HEK293 (cell line): ENCODE data around the gene PRR11.
A peak's percentile ranks its signal among the peaks of the same experiment; 100 is the strongest.

Source experiments
- CTCF ChIA-PET: fragments of 350-600 bp; formaldehyde crosslinking; extraction: SDS; loops from one replicate; lab custom pipeline; 2021; ENCODE audit warnings: antibody characterized with exemption; lab: Yijun Ruan, JAX
- POLR2A ChIA-PET: fragments of 300-600 bp; formaldehyde crosslinking; extraction: SDS; loops from one replicate; lab custom pipeline; 2020; ENCODE audit warnings: antibody characterized with exemption, inconsistent platforms; lab: Yijun Ruan, JAX
- H3K27ac ChIP-seq: fragments of 200-500 bp; sonication (Bioruptor generic); 2 replicates; pipeline ENCODE4 v1.5.1; 2014; ENCODE audit warnings: low read depth, low read length, control low read depth, inconsistent platforms; ENCODE audit errors: extremely low read depth
- H3K36me3 ChIP-seq, 2 experiments: fragments of 200-500 bp in 1 of 2; sonication (Bioruptor generic) in 1 of 2; 1 replicate in 1 of 2; 2 replicates in 1 of 2; pipeline ENCODE4 v1.5.1; 2014 to 2017; ENCODE audit warnings: inconsistent platforms in 2 of 2, low read length in 2 of 2; ENCODE audit not compliant: control insufficient read depth in 2 of 2, insufficient read depth in 1 of 2
- H3K4me1 ChIP-seq: fragments of 200-500 bp; sonication (Bioruptor generic); 2 replicates; pipeline ENCODE4 v1.5.1; 2014; ENCODE audit warnings: mild to moderate bottlenecking, low read length, inconsistent platforms; ENCODE audit not compliant: control insufficient read depth, insufficient read depth
- H3K4me3 ChIP-seq: 2 replicates; pipeline ENCODE4 v1.5.1; 2011; ENCODE audit warnings: low read depth, mild to moderate bottlenecking, control low read depth, low read length, moderate library complexity
- H3K9me3 ChIP-seq: fragments of 200-500 bp; sonication (Bioruptor generic); 2 replicates; pipeline ENCODE4 v1.5.1; 2014; ENCODE audit warnings: low read depth, low read length, inconsistent platforms; ENCODE audit not compliant: control insufficient read depth, insufficient read depth
- ATF2 ChIP-seq: fragments of 450-650 bp; formaldehyde crosslinking; IDR thresholded peaks from 2 replicates; pipeline ENCODE4 v1.5.1; 2016; ENCODE audit warnings: missing biosample characterization, missing genetic modification characterization, low read depth
- CTCF ChIP-seq: fragments of 450-650 bp; formaldehyde crosslinking; IDR thresholded peaks from 2 replicates; pipeline ENCODE4 v1.5.1; 2016; ENCODE audit warnings: missing biosample characterization, missing genetic modification characterization
- MYNN ChIP-seq: fragments of 450-650 bp; formaldehyde crosslinking; IDR thresholded peaks from 2 replicates; pipeline ENCODE4 v1.5.1; 2016; ENCODE audit warnings: missing biosample characterization, missing genetic modification characterization, borderline replicate concordance
- SP7 ChIP-seq: fragments of 450-650 bp; formaldehyde crosslinking; IDR thresholded peaks from 2 replicates; pipeline ENCODE4 v1.5.1; 2016; ENCODE audit warnings: missing biosample characterization, missing genetic modification characterization
- ZBTB48 ChIP-seq: fragments of 450-650 bp; formaldehyde crosslinking; IDR thresholded peaks from 2 replicates; pipeline ENCODE4 v1.5.1; 2016; ENCODE audit warnings: missing biosample characterization, missing genetic modification characterization
- ZNF132 ChIP-seq: fragments of 450-650 bp; formaldehyde crosslinking; IDR thresholded peaks from 2 replicates; pipeline ENCODE4 v1.5.1; 2017; ENCODE audit warnings: missing biosample characterization, missing genetic modification characterization, borderline replicate concordance
- ZNF157 ChIP-seq: fragments of 450-650 bp; formaldehyde crosslinking; IDR thresholded peaks from 2 replicates; pipeline ENCODE4 v1.5.1; 2016; ENCODE audit warnings: missing biosample characterization, missing genetic modification characterization
- ZNF18 ChIP-seq: fragments of 450-650 bp; formaldehyde crosslinking; IDR thresholded peaks from 2 replicates; pipeline ENCODE4 v1.5.1; 2016; ENCODE audit warnings: missing biosample characterization, missing genetic modification characterization
- ZNF202 ChIP-seq: fragments of 450-650 bp; formaldehyde crosslinking; IDR thresholded peaks from 2 replicates; pipeline ENCODE4 v1.5.1; 2016; ENCODE audit warnings: missing biosample characterization, missing genetic modification characterization, borderline replicate concordance
- ZNF341 ChIP-seq: fragments of 450-650 bp; formaldehyde crosslinking; IDR thresholded peaks from 2 replicates; pipeline ENCODE4; 2016; ENCODE audit warnings: low read depth, missing biosample characterization, missing genetic modification characterization
- ZNF354C ChIP-seq: fragments of 450-650 bp; formaldehyde crosslinking; IDR thresholded peaks from 2 replicates; pipeline ENCODE4 v1.5.1; 2016; ENCODE audit warnings: missing biosample characterization, missing genetic modification characterization, low read depth, borderline replicate concordance
- ZNF473 ChIP-seq: fragments of 450-650 bp; formaldehyde crosslinking; IDR thresholded peaks from 2 replicates; pipeline ENCODE4 v1.5.1; 2017; ENCODE audit warnings: missing biosample characterization, missing genetic modification characterization
- ZNF510 ChIP-seq: fragments of 450-650 bp; formaldehyde crosslinking; IDR thresholded peaks from 2 replicates; pipeline ENCODE4 v1.5.1; 2018; ENCODE audit warnings: mild to moderate bottlenecking, missing genetic modification characterization, missing biosample characterization; ENCODE audit not compliant: insufficient replicate concordance
- ZNF707 ChIP-seq: fragments of 450-650 bp; formaldehyde crosslinking; IDR thresholded peaks from 2 replicates; pipeline ENCODE4 v1.5.1; 2016; ENCODE audit warnings: missing biosample characterization, missing genetic modification characterization
- ZNF768 ChIP-seq: fragments of 450-650 bp; formaldehyde crosslinking; IDR thresholded peaks from 2 replicates; pipeline ENCODE4 v1.5.1; 2018; ENCODE audit warnings: missing biosample characterization, mild to moderate bottlenecking, missing genetic modification characterization
- ZNF777 ChIP-seq: fragments of 450-650 bp; formaldehyde crosslinking; IDR thresholded peaks from 2 replicates; pipeline ENCODE4 v1.5.1; 2017; ENCODE audit warnings: missing biosample characterization, missing genetic modification characterization, borderline replicate concordance
- TF ChIP-seq, protein P1 (sequence below): fragments of 450-650 bp; formaldehyde crosslinking; IDR thresholded peaks from 2 replicates; pipeline ENCODE4 v1.5.1; 2016; ENCODE audit warnings: missing biosample characterization, missing genetic modification characterization

PRR11 gene

GRCh38 chr17:59219370-59219769 is 63.8 kb downstream of the PRR11 start:
- Histone ChIP-seq H3K4me3 (no peak overlapping the region), H3K4me1 (no peaks in the 10 kb centered on the region), H3K9me3 (no peaks in the 10 kb centered on the region), H3K36me3 (peaks cover 11 to 20% of the 10 kb centered on the region in 2 experiments), H3K27ac (no peak overlapping the region)
- TF ChIP-seq ZNF768 (no peak), ZBTB48 (tag by site-specific recombination) (no peak), MYNN (tag by site-specific recombination) (no peak), ZNF18 (tag by site-specific recombination) (no peak), ZNF132 (tag by site-specific recombination) (no peak), CTCF (tag by site-specific recombination) (no peak), ZNF157 (no peak), ZNF707 (no peak), ZNF510 (tag by site-specific recombination) (no peak), ZNF777 (tag by site-specific recombination) (no peak), SP7 (tag by site-specific recombination) (no peak), ZNF354C (tag by site-specific recombination) (no peak), ATF2 (no peak), ZNF341 (tag by site-specific recombination) (no peak), ZNF473 (tag by site-specific recombination) (no peak)
- TF ChIP-seq, protein P1, sequence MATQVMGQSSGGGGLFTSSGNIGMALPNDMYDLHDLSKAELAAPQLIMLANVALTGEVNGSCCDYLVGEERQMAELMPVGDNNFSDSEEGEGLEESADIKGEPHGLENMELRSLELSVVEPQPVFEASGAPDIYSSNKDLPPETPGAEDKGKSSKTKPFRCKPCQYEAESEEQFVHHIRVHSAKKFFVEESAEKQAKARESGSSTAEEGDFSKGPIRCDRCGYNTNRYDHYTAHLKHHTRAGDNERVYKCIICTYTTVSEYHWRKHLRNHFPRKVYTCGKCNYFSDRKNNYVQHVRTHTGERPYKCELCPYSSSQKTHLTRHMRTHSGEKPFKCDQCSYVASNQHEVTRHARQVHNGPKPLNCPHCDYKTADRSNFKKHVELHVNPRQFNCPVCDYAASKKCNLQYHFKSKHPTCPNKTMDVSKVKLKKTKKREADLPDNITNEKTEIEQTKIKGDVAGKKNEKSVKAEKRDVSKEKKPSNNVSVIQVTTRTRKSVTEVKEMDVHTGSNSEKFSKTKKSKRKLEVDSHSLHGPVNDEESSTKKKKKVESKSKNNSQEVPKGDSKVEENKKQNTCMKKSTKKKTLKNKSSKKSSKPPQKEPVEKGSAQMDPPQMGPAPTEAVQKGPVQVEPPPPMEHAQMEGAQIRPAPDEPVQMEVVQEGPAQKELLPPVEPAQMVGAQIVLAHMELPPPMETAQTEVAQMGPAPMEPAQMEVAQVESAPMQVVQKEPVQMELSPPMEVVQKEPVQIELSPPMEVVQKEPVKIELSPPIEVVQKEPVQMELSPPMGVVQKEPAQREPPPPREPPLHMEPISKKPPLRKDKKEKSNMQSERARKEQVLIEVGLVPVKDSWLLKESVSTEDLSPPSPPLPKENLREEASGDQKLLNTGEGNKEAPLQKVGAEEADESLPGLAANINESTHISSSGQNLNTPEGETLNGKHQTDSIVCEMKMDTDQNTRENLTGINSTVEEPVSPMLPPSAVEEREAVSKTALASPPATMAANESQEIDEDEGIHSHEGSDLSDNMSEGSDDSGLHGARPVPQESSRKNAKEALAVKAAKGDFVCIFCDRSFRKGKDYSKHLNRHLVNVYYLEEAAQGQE (tag by site-specific recombination), result no peak
- ChIA-PET CTCF (interaction anchor here (0.9 to 2.5 kb wide), 3 partner anchors 15 to 219 kb away, joined by 3 to 11 read pairs (median 3); no protein-coding TSS in a partner anchor), POLR2A (interaction anchor here (2.2 to 2.3 kb wide), 2 partner anchors 9 to 64 kb away, joined by 12 to 20 read pairs; partner anchors contain the start of genes PRR11, SKA2 and SMG8)

DNA sequence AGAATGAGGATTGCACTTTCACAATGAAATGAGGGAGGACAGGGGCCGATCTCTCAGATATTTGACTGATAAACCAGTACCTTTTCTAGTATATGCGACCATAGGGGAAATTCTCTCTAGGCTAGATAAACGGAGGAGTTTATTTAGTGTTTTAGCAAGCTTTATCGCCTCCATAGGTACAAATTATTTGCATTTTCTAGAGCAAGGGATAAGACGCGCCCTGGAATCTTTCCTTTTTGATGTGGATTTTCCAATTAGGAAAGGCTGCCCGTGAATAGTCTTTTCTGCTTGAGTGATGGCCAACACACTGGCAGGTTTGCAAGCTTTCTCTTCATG is 64.4 kb downstream of the PRR11 start:
- H3K4me1 ChIP-seq, result no peaks in the 10 kb centered on the region
- POLR2A ChIA-PET, result interaction anchor here (0.7 to 2.3 kb wide), 8 partner anchors 9 to 113 kb away, joined by 3 to 20 read pairs (median 3); partner anchors contain the start of genes PRR11, SKA2, SMG8 and TRIM37
- peaks cover 5 to 15% of the 10 kb centered on the region in 2 experiments for H3K36me3 ChIP-seq
- no peaks in the 10 kb centered on the region for H3K9me3 ChIP-seq
- no peak overlapping the region; the same call in 1 of the 2 replicates for H3K27ac ChIP-seq
- peak overlapping the region; percentile 25 for H3K4me3 ChIP-seq
- CTCF ChIA-PET, result interaction anchor here (0.5 to 2.5 kb wide), 13 partner anchors 8 to 533 kb away, joined by 3 to 11 read pairs (median 3); no protein-coding TSS in a partner anchor
- no peak for TF ChIP-seq ZNF202 (tag by site-specific recombination)
